Kasumi-1 (cell line): ENCODE measurements around the gene NDST3.

ENCODE experiments used
- DNase-seq, 2 experiments: peaks; one replicate each; lab custom pipeline; 2025; lab: John Stamatoyannopoulos, UW

Gene NDST3

GRCh38 chr4:118081434-118081833 lies 47.1 kb downstream of the NDST3 start:
- no peak for DNase-seq

- DNase-seq = no peak
Observed at GRCh38 chr4:118082182-118082581, 47.9 kb downstream of the NDST3 start.

GRCh38 chr4:118085700-118086099 lies 51.4 kb downstream of the NDST3 start:
- DNase-seq = no peak

GRCh38 chr4:118086344-118086743 lies 52.1 kb downstream of the NDST3 start:
- DNase-seq = no peak

- no peak for DNase-seq
Observed at GRCh38 chr4:118087366-118087765, 53.1 kb downstream of the NDST3 start.

- no peak for DNase-seq
Observed at GRCh38 chr4:118099106-118099505, 64.8 kb downstream of the NDST3 start.

GRCh38 chr4:118102195-118102594 lies 67.9 kb downstream of the NDST3 start:
- no peak for DNase-seq

- DNase-seq = no peak
Observed at GRCh38 chr4:118112117-118113046, 78.1 kb downstream of the NDST3 start.

- DNase-seq = peak in 1 of 2 experiments; percentile 5
Observed at GRCh38 chr4:118113220-118113619, 78.9 kb downstream of the NDST3 start.

- no peak for DNase-seq
Observed at GRCh38 chr4:118114720-118115119, 80.4 kb downstream of the NDST3 start.

- no peak for DNase-seq
Observed at GRCh38 chr4:118120120-118120760, 86.0 kb downstream of the NDST3 start.

GRCh38 chr4:118124997-118125396 lies 90.7 kb downstream of the NDST3 start:
- no peak for DNase-seq

GRCh38 chr4:118139241-118139640 lies 105.0 kb downstream of the NDST3 start:
- peak; percentile 53 to 61 for DNase-seq

- no peak for DNase-seq
Observed at GRCh38 chr4:118141240-118141639, 107.0 kb downstream of the NDST3 start.

GRCh38 chr4:118154649-118155048 lies 120.4 kb downstream of the NDST3 start:
- DNase-seq = no peak

- DNase-seq = no peak
Observed at GRCh38 chr4:118155516-118155915, 121.2 kb downstream of the NDST3 start.

GRCh38 chr4:118158763-118159375 lies 124.6 kb downstream of the NDST3 start:
- no peak for DNase-seq

GRCh38 chr4:118167306-118167705 lies 133.0 kb downstream of the NDST3 start:
- no peak for DNase-seq

- no peak for DNase-seq
Observed at GRCh38 chr4:118171381-118171780, 137.1 kb downstream of the NDST3 start.

- no peak for DNase-seq
Observed at GRCh38 chr4:118173126-118173525, 138.8 kb downstream of the NDST3 start.

GRCh38 chr4:118173956-118174725 lies 139.9 kb downstream of the NDST3 start:
- peak; percentile 64 to 76 for DNase-seq

GRCh38 chr4:118175506-118175905 lies 141.2 kb downstream of the NDST3 start:
- DNase-seq = peak; percentile 20 to 46
